Karpas-422 (cell line): ENCODE measurements around the gene CSNK1G1. TPM values are rescaled to one million over a fixed set of nuclear protein-coding genes. Genes with fewer than 3 reads are reported as not detected.

Experiments
- DNase-seq: peaks from one replicate; pipeline ENCODE4 v3.0.0-alpha.2; 2015
- H2AFZ ChIP-seq: fragments of 200-600 bp; sonication (generic); 2 replicates; pipeline ENCODE4 v1.6.1; 2014; ENCODE audit warnings: antibody characterized with exemption, low read length, mixed read lengths
- H3K27ac ChIP-seq: fragments of 200-600 bp; sonication (generic); 2 replicates; pipeline ENCODE4 v1.5.1; 2014; ENCODE audit warnings: mild to moderate bottlenecking, low read length, moderate library complexity
- H3K27me3 ChIP-seq: fragments of 200-600 bp; sonication (generic); 2 replicates; pipeline ENCODE4 v1.6.1; 2014; ENCODE audit warnings: low read length, mixed read lengths
- H3K36me3 ChIP-seq: fragments of 200-600 bp; sonication (generic); 2 replicates; pipeline ENCODE4 v1.6.1; 2014; ENCODE audit warnings: low read length, mixed read lengths; ENCODE audit not compliant: insufficient read depth
- H3K4me1 ChIP-seq: fragments of 200-600 bp; sonication (generic); 2 replicates; pipeline ENCODE4 v1.6.1; 2014; ENCODE audit warnings: mild to moderate bottlenecking, low read length, mixed read lengths
- H3K4me2 ChIP-seq: fragments of 200-600 bp; sonication (generic); 2 replicates; pipeline ENCODE4 v1.6.1; 2014; ENCODE audit warnings: low read length, low read depth, mild to moderate bottlenecking; ENCODE audit not compliant: poor library complexity, severe bottlenecking
- H3K4me3 ChIP-seq: fragments of 200-600 bp; sonication (generic); 2 replicates; pipeline ENCODE4 v1.5.1; 2014; ENCODE audit warnings: mild to moderate bottlenecking, antibody characterized with exemption, low read length, mixed read lengths
- H3K79me2 ChIP-seq: fragments of 200-600 bp; sonication (generic); 2 replicates; pipeline ENCODE4 v1.6.1; 2014; ENCODE audit warnings: mild to moderate bottlenecking, low read length, mixed read lengths
- H3K9ac ChIP-seq: fragments of 200-600 bp; sonication (generic); 2 replicates; pipeline ENCODE4 v1.6.0; 2014; ENCODE audit warnings: low read length
- H3K9me2 ChIP-seq: fragments of 200-600 bp; sonication (generic), shearing (Covaris generic); replicated peaks from 2 replicates; pipeline ENCODE4 v1.6.0; 2014; ENCODE audit warnings: mild to moderate bottlenecking, low read length, moderate library complexity; ENCODE audit not compliant: insufficient read depth
- H3K9me3 ChIP-seq: fragments of 300-700, 200-600 bp; sonication (generic); 2 replicates; pipeline ENCODE4 v1.6.1; 2014; ENCODE audit warnings: low read length, mixed read lengths
- H4K20me1 ChIP-seq: fragments of 200-600 bp; sonication (generic); 2 replicates; pipeline ENCODE4 v1.6.1; 2014; ENCODE audit warnings: mild to moderate bottlenecking, antibody characterized with exemption, low read length, low read depth; ENCODE audit not compliant: insufficient read depth
- small RNA-seq: library from RNA; depleted of rRNA; stranded (forward); fragments of <200 nt; gene quantifications from one replicate; pipeline ENCODE3, GENCODE V24; 2014
- total RNA-seq: library from RNA; depleted of rRNA; stranded (reverse); fragments of >200 nt; shearing (Covaris generic); gene quantifications from 2 replicates; pipeline ENCODE4 v1.2.3, GENCODE V29; 2014; ENCODE audit warnings: low replicate concordance; rRNA removed

Gene CSNK1G1
- total RNA-seq, 1 experiment from 2014 or later: 37.1 TPM

GRCh38 chr15:64117759-64118487, 238.1 kb downstream of the CSNK1G1 start:
- H3K36me3 ChIP-seq: peaks cover 56% of the 10 kb centered on the region
- H3K4me2 ChIP-seq: no peak overlapping the region
- no peak overlapping the region for H2AFZ ChIP-seq
- H3K27ac ChIP-seq: no peak overlapping the region
- H3K4me1 ChIP-seq: 0 out of 2 replicates have a peak, but pooled peaks cover 3% of the 10 kb centered on the region
- H3K4me3 ChIP-seq: no peak overlapping the region
- no peaks in the 10 kb centered on the region for H3K9me2 ChIP-seq
- no peaks in the 10 kb centered on the region for H3K27me3 ChIP-seq
- peaks cover 41% of the 10 kb centered on the region for H3K79me2 ChIP-seq
- H3K9me3 ChIP-seq: no peaks in the 10 kb centered on the region
- H3K9ac ChIP-seq: no peak overlapping the region
- H4K20me1 ChIP-seq: no peaks in the 10 kb centered on the region
- DNase-seq: no peak

Small RNA genes lying within 50 kb of the gene (small RNA-seq; reads per million reads assigned to genes)
- gene RF00554: not detected

Other genes with a start within 250 kb of the CSNK1G1 start
- gene SNX22, start 204.4 kb downstream of the CSNK1G1 start, total RNA-seq: 51.5 and 71.4 TPM in 2 replicates
- gene PPIB, start 193.2 kb downstream of the CSNK1G1 start, total RNA-seq: 165 and 257 TPM in 2 replicates
- 24.7 and 223 TPM in 2 replicates for gene PCLAF, start 25.3 kb upstream of the CSNK1G1 start, total RNA-seq
- gene TRIP4, start 31.7 kb upstream of the CSNK1G1 start, total RNA-seq: 9.2 and 11.9 TPM in 2 replicates
- 26.7 and 29.6 TPM in 2 replicates for gene ZNF609, start 104.4 kb upstream of the CSNK1G1 start, total RNA-seq